OCI-LY1 (cell line): ENCODE data around the gene MAML2.

Experiments
- H2AFZ ChIP-seq: fragments of 200-600 bp; sonication (generic), shearing (Covaris generic); 2 replicates; pipeline ENCODE4 v1.6.0; 2014; ENCODE audit warnings: antibody characterized with exemption, mild to moderate bottlenecking, low read length
- H3F3A ChIP-seq: fragments of 200-600 bp; sonication (generic), shearing (Covaris generic); 2 replicates; pipeline ENCODE4 v1.6.0; 2014; ENCODE audit warnings: mild to moderate bottlenecking, antibody characterized with exemption, low read length, moderate library complexity; ENCODE audit not compliant: insufficient read depth
- H3K27ac ChIP-seq: fragments of 200-600 bp; sonication (generic); 2 replicates; pipeline ENCODE4 v1.5.1; 2014; ENCODE audit warnings: low read length, mixed run types, mild to moderate bottlenecking, low read depth; ENCODE audit not compliant: poor library complexity, severe bottlenecking
- H3K27me3 ChIP-seq: fragments of 200-600 bp; sonication (generic); 2 replicates; pipeline ENCODE4 v1.6.0; 2014; ENCODE audit warnings: antibody characterized with exemption, mild to moderate bottlenecking, low read length, moderate library complexity; ENCODE audit not compliant: insufficient read depth
- H3K36me3 ChIP-seq: fragments of 200-600 bp; sonication (generic); 2 replicates; pipeline ENCODE4 v1.6.1; 2014; ENCODE audit warnings: mild to moderate bottlenecking, antibody characterized with exemption, low read length, moderate library complexity, mixed read lengths; ENCODE audit not compliant: insufficient read depth
- H3K4me1 ChIP-seq: fragments of 200-600 bp; sonication (generic); 2 replicates; pipeline ENCODE4 v1.5.1; 2014; ENCODE audit warnings: mild to moderate bottlenecking, low read length, moderate library complexity; ENCODE audit not compliant: insufficient read depth, severe bottlenecking
- H3K4me2 ChIP-seq: fragments of 200-600 bp; sonication (generic), shearing (Covaris generic); 2 replicates; pipeline ENCODE4 v1.6.1; 2014; ENCODE audit warnings: low read length
- H3K4me3 ChIP-seq: fragments of 200-600 bp; sonication (generic); 2 replicates; pipeline ENCODE4 v1.5.1; 2014; ENCODE audit warnings: low read length, low read depth, mild to moderate bottlenecking, mixed read lengths; ENCODE audit not compliant: poor library complexity, severe bottlenecking
- H3K79me2 ChIP-seq: fragments of 200-600 bp; shearing (Covaris generic); 2 replicates; pipeline ENCODE4 v1.6.1; 2016; ENCODE audit warnings: mixed run types, low read length, mixed read lengths; ENCODE audit not compliant: insufficient read depth
- H3K9ac ChIP-seq: fragments of 200-600 bp; sonication (generic), shearing (Covaris generic); 2 replicates; pipeline ENCODE4 v1.6.1; 2014; ENCODE audit warnings: mild to moderate bottlenecking, low read length, mixed read lengths
- H3K9me2 ChIP-seq: fragments of 200-600 bp; sonication (generic), shearing (Covaris generic); 2 replicates; pipeline ENCODE4 v1.6.1; 2014; ENCODE audit warnings: low read depth, mild to moderate bottlenecking, low read length, mixed read lengths
- H3K9me3 ChIP-seq: fragments of 200-600 bp; shearing (Covaris generic); 2 replicates; pipeline ENCODE4 v1.6.1; 2014; ENCODE audit warnings: low read length, mixed read lengths
- H4K20me1 ChIP-seq: fragments of 200-600 bp; sonication (generic), shearing (Covaris generic); 2 replicates; pipeline ENCODE4 v1.6.0; 2016; ENCODE audit warnings: mild to moderate bottlenecking, low read length; ENCODE audit not compliant: insufficient read depth
- EZH2 ChIP-seq: fragments of 200-600 bp; sonication (generic), shearing (Covaris generic); IDR thresholded peaks from 2 replicates; pipeline ENCODE4 v1.8.0; 2017; ENCODE audit warnings: borderline replicate concordance, mixed run types, mild to moderate bottlenecking, antibody characterized with exemption, low read length, moderate library complexity, mixed read lengths
- TF ChIP-seq, protein P1 (sequence below): fragments of 200-600 bp; sonication (generic), shearing (Covaris generic); IDR thresholded peaks from 2 replicates; pipeline ENCODE4 v1.5.1; 2017; ENCODE audit warnings: mild to moderate bottlenecking, antibody characterized with exemption, low read length, moderate library complexity, mixed read lengths

Gene MAML2

DNA sequence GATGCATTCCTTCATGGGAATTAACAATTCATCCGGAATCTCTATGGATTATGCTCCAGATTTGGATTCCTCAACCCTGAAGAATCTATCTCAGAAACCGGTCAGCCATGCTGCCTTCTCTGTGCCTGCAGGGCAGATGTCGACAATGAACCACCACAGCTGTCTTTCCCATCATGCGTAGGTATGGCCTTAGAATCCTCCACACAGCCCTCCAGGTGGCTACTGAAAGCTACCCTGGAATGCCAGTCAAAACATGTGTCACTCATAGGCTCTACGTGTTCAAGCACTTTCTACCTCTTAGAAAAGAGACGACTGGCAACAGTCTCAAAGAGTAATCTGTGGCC lies 19.4 kb downstream of the MAML2 start:
- Histone ChIP-seq H3F3A (no peaks in the 10 kb centered on the region), H3K79me2 (no peaks in the 10 kb centered on the region), H3K9me3 (no peaks in the 10 kb centered on the region), H4K20me1 (no peaks in the 10 kb centered on the region), H3K27me3 (no peaks in the 10 kb centered on the region), H3K36me3 (no peaks in the 10 kb centered on the region), H3K4me2 (no peak overlapping the region), H3K27ac (no peak overlapping the region), H3K9me2 (no peaks in the 10 kb centered on the region), H3K9ac (no peak overlapping the region), H2AFZ (no peak overlapping the region), H3K4me3 (no peak overlapping the region), H3K4me1 (peaks cover 19% of the 10 kb centered on the region)
- TF ChIP-seq, protein P1, sequence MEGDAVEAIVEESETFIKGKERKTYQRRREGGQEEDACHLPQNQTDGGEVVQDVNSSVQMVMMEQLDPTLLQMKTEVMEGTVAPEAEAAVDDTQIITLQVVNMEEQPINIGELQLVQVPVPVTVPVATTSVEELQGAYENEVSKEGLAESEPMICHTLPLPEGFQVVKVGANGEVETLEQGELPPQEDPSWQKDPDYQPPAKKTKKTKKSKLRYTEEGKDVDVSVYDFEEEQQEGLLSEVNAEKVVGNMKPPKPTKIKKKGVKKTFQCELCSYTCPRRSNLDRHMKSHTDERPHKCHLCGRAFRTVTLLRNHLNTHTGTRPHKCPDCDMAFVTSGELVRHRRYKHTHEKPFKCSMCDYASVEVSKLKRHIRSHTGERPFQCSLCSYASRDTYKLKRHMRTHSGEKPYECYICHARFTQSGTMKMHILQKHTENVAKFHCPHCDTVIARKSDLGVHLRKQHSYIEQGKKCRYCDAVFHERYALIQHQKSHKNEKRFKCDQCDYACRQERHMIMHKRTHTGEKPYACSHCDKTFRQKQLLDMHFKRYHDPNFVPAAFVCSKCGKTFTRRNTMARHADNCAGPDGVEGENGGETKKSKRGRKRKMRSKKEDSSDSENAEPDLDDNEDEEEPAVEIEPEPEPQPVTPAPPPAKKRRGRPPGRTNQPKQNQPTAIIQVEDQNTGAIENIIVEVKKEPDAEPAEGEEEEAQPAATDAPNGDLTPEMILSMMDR = no peak
- TF ChIP-seq EZH2 = no peak

- H3K9me2 ChIP-seq = no peaks in the 10 kb centered on the region
- H3K79me2 ChIP-seq = no peaks in the 10 kb centered on the region
- H3K27ac ChIP-seq = no peak overlapping the region
- no peaks in the 10 kb centered on the region for H3K36me3 ChIP-seq
- H3K9ac ChIP-seq = no peak overlapping the region
- no peaks in the 10 kb centered on the region for H4K20me1 ChIP-seq
- no peak overlapping the region for H3K4me2 ChIP-seq
- TF ChIP-seq, protein P1 = no peak
- TF ChIP-seq EZH2 = no peak
- no peak overlapping the region for H3K4me3 ChIP-seq
- no peak overlapping the region for H2AFZ ChIP-seq
- H3K9me3 ChIP-seq = no peaks in the 10 kb centered on the region
- no peaks in the 10 kb centered on the region for H3K27me3 ChIP-seq
- no peaks in the 10 kb centered on the region for H3F3A ChIP-seq
- peaks cover 19% of the 10 kb centered on the region for H3K4me1 ChIP-seq
These were observed 20.0 kb downstream of the MAML2 start for GRCh38 chr11:96322775-96323641.

- Histone ChIP-seq H3K4me2 (no peak overlapping the region), H2AFZ (no peak overlapping the region), H3F3A (no peaks in the 10 kb centered on the region), H3K9me3 (no peaks in the 10 kb centered on the region), H3K36me3 (no peaks in the 10 kb centered on the region), H3K9me2 (no peaks in the 10 kb centered on the region), H3K79me2 (no peaks in the 10 kb centered on the region), H3K4me3 (no peak overlapping the region), H3K27me3 (no peaks in the 10 kb centered on the region), H3K4me1 (peaks cover 19% of the 10 kb centered on the region), H3K27ac (no peak overlapping the region), H4K20me1 (no peaks in the 10 kb centered on the region), H3K9ac (no peak overlapping the region)
- TF ChIP-seq, protein P1 = no peak
- no peak for TF ChIP-seq EZH2
These were observed 21.9 kb downstream of the MAML2 start for GRCh38 chr11:96321091-96321490.
